Measurements from ENCODE around the gene DCLK2. TPM values are rescaled to one million over a fixed set of nuclear protein-coding genes. Genes with fewer than 3 reads are reported as not detected.
A peak's percentile ranks its signal among the peaks of the same experiment; 100 is the strongest.

Gene DCLK2
- polyA plus RNA-seq, 1 of the 3 experiments (the other 2 are of a cell fraction) = 10.1 TPM

DNA sequence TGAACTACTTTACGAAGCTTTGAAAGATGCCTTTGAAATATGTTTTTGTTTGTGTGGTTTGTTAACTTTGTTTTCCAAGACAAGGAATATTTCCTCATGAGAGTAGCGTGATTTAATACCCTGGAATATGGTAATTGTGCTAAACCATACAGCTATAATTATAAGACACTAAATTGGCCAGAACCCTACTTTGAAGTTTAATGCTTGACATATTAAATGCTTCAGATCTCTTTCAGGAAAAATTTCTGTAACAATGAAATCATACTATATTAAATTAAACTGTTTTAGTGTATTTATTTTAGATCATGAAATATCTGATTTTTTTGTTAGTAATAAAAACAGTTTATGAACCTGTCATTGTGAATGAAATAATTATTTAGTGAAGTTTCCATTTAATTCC, 63.5 kb downstream of the DCLK2 start:
- H3K27ac ChIP-seq (ENCODE audit: low read depth in 2 of 2, low read length in 1 of 2) = peak overlapping the region; percentile 79 to 81; a peak in 3 of 4 replicates
- WGBS (ENCODE audit: low lambda C conversion rate) = 58% methylated on average over 2 of the region's 2 CpGs

DNA sequence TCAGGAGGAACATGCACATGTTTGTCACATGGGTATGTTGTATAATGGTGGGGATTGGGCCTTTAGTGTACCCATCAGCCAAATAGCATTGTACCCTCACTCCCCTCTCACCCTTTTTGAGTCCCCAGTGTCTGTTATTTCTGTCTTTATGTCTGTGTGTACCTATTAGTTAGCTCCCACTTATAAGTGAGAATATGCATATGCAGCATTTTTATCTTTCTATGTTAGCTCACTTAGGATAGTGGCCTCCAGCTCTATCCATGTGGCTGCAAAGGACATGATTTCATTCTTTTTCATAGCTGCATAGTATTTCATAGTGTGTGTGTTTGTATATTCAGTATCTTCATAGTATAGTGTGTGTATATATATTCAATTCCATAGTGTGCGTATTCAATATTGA, 64.6 kb downstream of the DCLK2 start:
- no peaks in the 10 kb centered on the region for H3K27me3 ChIP-seq (ENCODE audit: insufficient read depth)
- H3K27ac ChIP-seq (ENCODE audit: low read depth in 2 of 2, low read length in 1 of 2) = no peak overlapping the region; a peak in 1 of 4 replicates
- H3F3A ChIP-seq (replicated peaks; ENCODE audit: insufficient read depth) = peaks cover 57% of the 10 kb centered on the region
- TF ChIP-seq, protein P1, sequence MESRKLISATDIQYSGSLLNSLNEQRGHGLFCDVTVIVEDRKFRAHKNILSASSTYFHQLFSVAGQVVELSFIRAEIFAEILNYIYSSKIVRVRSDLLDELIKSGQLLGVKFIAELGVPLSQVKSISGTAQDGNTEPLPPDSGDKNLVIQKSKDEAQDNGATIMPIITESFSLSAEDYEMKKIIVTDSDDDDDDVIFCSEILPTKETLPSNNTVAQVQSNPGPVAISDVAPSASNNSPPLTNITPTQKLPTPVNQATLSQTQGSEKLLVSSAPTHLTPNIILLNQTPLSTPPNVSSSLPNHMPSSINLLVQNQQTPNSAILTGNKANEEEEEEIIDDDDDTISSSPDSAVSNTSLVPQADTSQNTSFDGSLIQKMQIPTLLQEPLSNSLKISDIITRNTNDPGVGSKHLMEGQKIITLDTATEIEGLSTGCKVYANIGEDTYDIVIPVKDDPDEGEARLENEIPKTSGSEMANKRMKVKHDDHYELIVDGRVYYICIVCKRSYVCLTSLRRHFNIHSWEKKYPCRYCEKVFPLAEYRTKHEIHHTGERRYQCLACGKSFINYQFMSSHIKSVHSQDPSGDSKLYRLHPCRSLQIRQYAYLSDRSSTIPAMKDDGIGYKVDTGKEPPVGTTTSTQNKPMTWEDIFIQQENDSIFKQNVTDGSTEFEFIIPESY (IDR thresholded peaks at IDR 0.05; ENCODE audit: borderline replicate concordance, low read depth) = no peak
- TF ChIP-seq RXRA (IDR thresholded peaks at IDR 0.05; ENCODE audit: borderline replicate concordance, low read depth) (no peak), RCOR1 (IDR thresholded peaks at IDR 0.05; ENCODE audit: low read length) (no peak), GATA2 (CRISPR knock-in tag; IDR thresholded peaks at IDR 0.05) (no peak), EZH2phosphoT487 (IDR thresholded peaks at IDR 0.05; ENCODE audit: borderline replicate concordance, low read depth) (no peak), CTCF (IDR thresholded peaks at IDR 0.05) (no peak), YY1 (IDR thresholded peaks at IDR 0.05; ENCODE audit: low read depth) (no peak), FOXJ3 (CRISPR knock-in tag; IDR thresholded peaks at IDR 0.05) (no peak), TAF1 (IDR thresholded peaks at IDR 0.05; ENCODE audit: borderline replicate concordance, low read depth, low read length) (no peak)
- H3K79me2 ChIP-seq (ENCODE audit: insufficient read depth) = peaks cover 84% of the 10 kb centered on the region
- no peak overlapping the region for H3K4me2 ChIP-seq
- no peak for DNase-seq
- no peak overlapping the region for H3K9ac ChIP-seq
- H3K9me2 ChIP-seq = no peaks in the 10 kb centered on the region
- WGBS (ENCODE audit: low lambda C conversion rate) = 97% methylated on average over 1 of the region's 1 CpG
- H3K9me3 ChIP-seq = no peaks in the 10 kb centered on the region
- no peak overlapping the region for H3K4me3 ChIP-seq (ENCODE audit: low read depth in 2 of 2, low read length in 1 of 2)
- ChIA-PET POLR2A (no interaction called here), CTCF (interaction anchor here (0.6 kb wide), 2 partner anchors 55 to 100 kb away, joined by 3 read pairs; no protein-coding TSS in a partner anchor)
- H4K20me1 ChIP-seq (ENCODE audit: insufficient read depth) = no peaks in the 10 kb centered on the region; the same call in 1 of the 2 replicates
- H3K36me3 ChIP-seq (replicated peaks in 1 of 2; ENCODE audit: control insufficient read depth in 1 of 2, insufficient read depth in 2 of 2, low read length in 1 of 2) = peaks cover 0 to 8% of the 10 kb centered on the region in 2 experiments
- H3K4me1 ChIP-seq (ENCODE audit: control insufficient read depth in 1 of 2, insufficient read depth in 2 of 2, low read depth in 1 of 2, low read length in 1 of 2) = peaks cover 2 to 48% of the 10 kb centered on the region in 2 experiments
- H2AFZ ChIP-seq (ENCODE audit: low read depth) = no peak overlapping the region

More for the DNA sequence above, 63.5 kb downstream of the DCLK2 start:
- POLR2A ChIA-PET = no interaction called here
- Histone ChIP-seq H3K36me3 (replicated peaks in 1 of 2; ENCODE audit: control insufficient read depth in 1 of 2, insufficient read depth in 2 of 2, low read length in 1 of 2) (peaks cover 0 to 8% of the 10 kb centered on the region in 2 experiments), H3K9me2 (no peaks in the 10 kb centered on the region), H3K27me3 (ENCODE audit: insufficient read depth) (no peaks in the 10 kb centered on the region), H3K4me2 (peak overlapping the region; percentile 72), H3K9me3 (no peaks in the 10 kb centered on the region), H3K9ac (no peak overlapping the region), H3K79me2 (ENCODE audit: insufficient read depth) (peaks cover 84% of the 10 kb centered on the region), H3K4me3 (ENCODE audit: low read depth in 2 of 2, low read length in 1 of 2) (peak overlapping the region in 1 of 2 experiments; percentile 13; a peak in 1 of 4 replicates), H3F3A (replicated peaks; ENCODE audit: insufficient read depth) (peaks cover 56% of the 10 kb centered on the region), H3K4me1 (ENCODE audit: control insufficient read depth in 1 of 2, insufficient read depth in 2 of 2, low read depth in 1 of 2, low read length in 1 of 2) (peaks cover 2 to 57% of the 10 kb centered on the region in 2 experiments), H4K20me1 (ENCODE audit: insufficient read depth) (no peaks in the 10 kb centered on the region; the same call in 1 of the 2 replicates), H2AFZ (ENCODE audit: low read depth) (no peak overlapping the region)
- TF ChIP-seq FOXJ3 (CRISPR knock-in tag; IDR thresholded peaks at IDR 0.05) = no peak
- no peak for TF ChIP-seq MAX (IDR thresholded peaks at IDR 0.05; ENCODE audit: low read depth)
- TF ChIP-seq RXRA (IDR thresholded peaks at IDR 0.05; ENCODE audit: borderline replicate concordance, low read depth) = no peak
- TF ChIP-seq NFIC (IDR thresholded peaks at IDR 0.05; ENCODE audit: borderline replicate concordance) = no peak
- no peak for TF ChIP-seq USF2 (IDR thresholded peaks at IDR 0.05; ENCODE audit: borderline replicate concordance, low read depth, low read length)
- TF ChIP-seq SMC3 (IDR thresholded peaks at IDR 0.05; ENCODE audit: low read depth, low read length) = no peak
- TF ChIP-seq CHD2 (IDR thresholded peaks at IDR 0.05; ENCODE audit: low read length, partially characterized antibody) = no peak
- TF ChIP-seq TEAD4 (IDR thresholded peaks at IDR 0.05; ENCODE audit: borderline replicate concordance, insufficient read depth) = no peak
- TF ChIP-seq GABPA (IDR thresholded peaks at IDR 0.05; ENCODE audit: low read depth) = no peak
- TF ChIP-seq EZH2phosphoT487 (IDR thresholded peaks at IDR 0.05; ENCODE audit: borderline replicate concordance, low read depth) = no peak
- TF ChIP-seq JUND (IDR thresholded peaks at IDR 0.05) = no peak
- no peak for TF ChIP-seq MXI1 (IDR thresholded peaks at IDR 0.05; ENCODE audit: low read depth, low read length)
- DNase-seq = no peak
- CTCF ChIA-PET = no interaction called here

Measured in SK-N-SH (cell line).